Measurements from ENCODE around the gene PAPPA. TPM values are rescaled to one million over a fixed set of nuclear protein-coding genes. Genes with fewer than 3 reads are reported as not detected.
A peak's percentile ranks its signal among the peaks of the same experiment; 100 is the strongest.

The PAPPA gene
- total RNA-seq, 1 experiment from 2014 or later, result 0.20 TPM

DNA sequence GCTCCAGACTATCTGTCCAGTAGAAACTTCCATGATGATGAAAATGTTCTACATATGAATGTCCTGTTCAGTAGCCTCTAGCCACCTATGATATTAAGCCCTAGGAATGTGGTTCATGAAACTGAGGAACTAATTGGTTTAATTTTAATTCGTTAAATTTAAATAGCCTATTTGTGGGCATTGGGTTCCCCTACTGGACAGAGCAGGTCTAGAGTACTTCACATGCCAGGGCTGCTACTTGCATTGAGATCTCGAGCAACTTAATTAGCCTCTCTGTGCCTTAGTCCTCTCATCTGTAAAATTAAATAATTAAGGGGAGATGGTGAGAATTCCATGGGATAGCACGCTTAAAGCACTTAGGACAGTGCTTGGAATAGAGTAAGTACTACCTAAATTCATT is 160.0 kb downstream of the PAPPA start:
- peak; percentile 5 for DNase-seq (ENCODE audit: low read depth)

DNA sequence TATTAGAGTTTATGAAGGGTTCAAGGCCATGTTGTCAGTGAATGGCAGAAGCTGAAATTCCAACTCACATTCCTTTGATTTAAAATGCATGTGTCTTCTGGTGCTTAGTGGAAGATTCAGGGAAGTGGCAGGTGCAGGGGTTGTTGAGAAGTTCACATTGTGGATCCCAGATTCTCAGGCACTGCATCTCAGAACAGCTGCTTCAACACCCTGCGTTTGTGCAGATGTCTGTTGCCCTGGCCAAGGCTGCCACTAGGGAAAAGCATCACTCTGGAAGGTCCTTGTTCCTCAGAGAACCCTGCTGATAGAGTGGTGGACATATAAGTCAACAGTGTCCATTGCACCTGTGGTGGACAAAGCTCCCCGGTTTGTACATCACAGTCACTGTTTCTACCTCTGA is 162.7 kb downstream of the PAPPA start:
- DNase-seq (ENCODE audit: low read depth), result no peak

DNA sequence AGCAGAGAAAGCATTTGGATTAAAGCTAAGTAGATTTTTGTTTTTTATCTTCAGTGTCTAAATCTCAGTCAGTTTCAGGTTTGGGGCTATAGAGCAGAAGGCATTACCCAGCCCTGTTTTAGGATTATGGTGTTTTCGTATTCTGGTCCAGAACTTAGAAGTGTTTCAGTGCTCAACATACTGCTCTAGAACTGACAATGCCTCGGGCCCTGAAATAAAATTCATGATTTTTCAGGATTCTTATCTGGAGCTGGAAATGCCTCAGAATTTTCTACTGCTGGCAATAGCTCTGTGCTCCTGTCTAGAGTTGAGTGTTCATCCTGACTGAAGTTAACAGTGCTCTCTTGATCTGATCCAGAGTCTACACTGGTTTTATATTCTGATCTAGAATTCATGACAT is 163.9 kb downstream of the PAPPA start:
- DNase-seq (ENCODE audit: low read depth), result no peak

DNA sequence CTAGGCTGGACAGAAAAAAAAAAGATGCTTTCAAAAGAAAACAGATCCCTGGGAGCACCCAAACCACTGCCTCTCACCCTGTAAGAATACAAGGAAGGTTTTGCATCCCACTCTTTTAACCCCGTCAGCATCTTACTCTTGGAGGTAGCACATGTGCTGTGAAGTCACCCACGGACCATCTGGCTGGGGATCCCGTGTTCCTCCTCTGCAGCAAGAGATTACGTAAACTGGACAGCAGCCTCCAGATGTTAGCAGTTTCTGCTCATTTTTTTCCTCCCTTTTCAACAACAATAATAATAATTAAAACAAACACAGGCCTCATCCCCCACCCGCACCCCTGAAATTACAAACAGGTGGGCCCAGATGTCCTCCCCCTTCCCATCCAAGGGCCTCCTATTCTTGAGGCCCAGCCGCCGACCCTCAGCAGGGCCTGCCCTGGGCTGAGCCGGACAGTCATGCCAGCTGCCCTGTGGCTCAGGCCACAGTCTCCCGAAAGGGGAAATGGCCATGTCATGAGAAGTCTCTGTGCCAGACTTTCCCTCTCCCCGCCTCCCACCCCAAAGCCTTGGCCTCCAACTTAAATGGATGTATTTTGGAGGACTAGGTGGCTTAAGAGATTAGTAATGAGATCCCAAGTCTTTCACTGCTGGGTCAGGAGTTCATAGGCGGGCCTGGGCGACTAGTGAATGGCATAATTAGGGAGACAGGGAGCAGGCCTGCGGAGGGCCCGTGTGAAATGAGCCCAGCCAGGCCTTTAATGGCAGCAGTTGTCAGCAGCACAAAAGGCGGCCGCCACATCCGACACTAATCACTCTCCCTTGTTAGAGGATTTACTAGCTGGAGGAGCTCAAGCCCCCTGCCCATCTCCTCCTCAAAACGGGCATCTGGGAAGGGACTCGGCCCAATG is 165.1 kb downstream of the PAPPA start:
- DNase-seq (ENCODE audit: low read depth), result no peak

DNA sequence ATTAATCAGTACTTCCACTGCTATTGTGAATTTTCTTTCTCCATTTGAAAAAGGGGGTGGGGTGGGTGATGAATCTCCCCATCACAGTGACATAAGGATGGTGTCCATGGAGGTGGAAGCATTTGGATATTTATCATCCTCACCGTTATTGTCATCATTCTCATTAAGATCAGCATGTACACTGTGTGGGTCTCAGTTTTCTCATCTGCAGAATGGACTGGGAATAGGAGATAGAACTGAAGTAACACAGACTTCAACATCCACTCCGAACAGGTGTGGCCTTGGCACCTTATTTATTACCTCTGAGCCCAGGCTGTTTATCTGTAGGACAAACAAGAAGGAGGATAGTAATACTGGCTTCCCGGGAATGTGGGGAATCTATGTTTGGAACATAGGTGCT is 165.9 kb downstream of the PAPPA start:
- no peak for DNase-seq (ENCODE audit: low read depth)

DNA sequence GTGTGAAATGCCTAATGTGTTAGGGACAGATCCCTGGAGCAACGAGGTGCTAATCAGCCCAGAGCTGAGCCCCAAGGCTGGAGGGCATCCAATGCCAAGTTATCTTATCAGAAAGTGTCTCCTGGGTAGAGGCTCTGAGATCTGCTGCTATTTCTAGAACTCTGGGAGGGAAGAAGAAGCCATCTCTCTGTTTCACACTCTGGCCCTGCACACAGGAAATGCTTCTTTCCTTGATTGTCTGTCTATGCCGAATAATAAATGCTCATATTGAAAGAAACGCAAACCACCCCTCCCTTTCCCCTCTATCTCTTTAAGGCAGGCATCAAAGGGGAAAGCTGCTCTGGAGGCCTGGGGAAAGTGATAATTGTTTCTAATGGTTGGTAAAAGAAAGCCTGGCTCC is 166.7 kb downstream of the PAPPA start:
- no peak for DNase-seq (ENCODE audit: low read depth)

DNA sequence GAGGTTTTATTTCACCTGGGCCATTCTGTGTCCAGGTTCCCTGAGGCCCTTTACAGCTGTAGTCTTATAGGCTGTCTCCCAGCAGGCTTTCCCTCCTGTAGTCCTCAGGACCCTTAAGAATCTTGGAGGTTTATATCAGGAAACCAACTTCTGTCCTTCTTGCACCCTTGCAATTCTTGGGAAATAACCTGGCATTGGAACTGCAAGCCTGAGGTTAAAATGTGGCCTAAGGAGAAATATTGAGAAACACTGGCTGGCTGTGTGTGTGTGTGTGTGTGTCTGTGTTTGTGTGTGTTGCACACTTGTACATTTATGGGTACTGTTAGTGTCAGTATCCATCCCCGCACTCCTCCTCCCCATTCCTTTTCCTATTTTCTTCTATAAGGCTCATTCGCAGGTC is 168.9 kb downstream of the PAPPA start:
- no peak for DNase-seq (ENCODE audit: low read depth)

DNA sequence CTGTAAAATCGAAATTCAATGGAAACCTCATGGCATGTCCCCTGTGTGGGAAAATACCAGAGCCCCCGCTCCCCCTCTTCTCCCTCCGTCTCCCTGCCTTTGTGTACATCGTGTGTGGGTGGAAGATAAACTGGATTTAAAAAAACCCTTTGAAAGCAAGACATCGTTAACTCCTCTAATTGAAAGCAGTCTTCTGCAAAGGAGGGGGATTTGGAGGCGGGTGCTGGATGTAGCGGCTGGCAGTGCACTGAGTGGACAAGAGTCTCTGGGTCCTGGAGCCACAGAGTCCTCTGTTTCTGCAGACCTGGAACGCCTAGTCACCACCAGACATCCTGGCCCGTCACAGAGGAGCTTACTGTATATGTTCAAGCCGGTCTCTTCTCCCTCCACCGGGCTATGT is 169.4 kb downstream of the PAPPA start:
- no peak for DNase-seq (ENCODE audit: low read depth)

DNA sequence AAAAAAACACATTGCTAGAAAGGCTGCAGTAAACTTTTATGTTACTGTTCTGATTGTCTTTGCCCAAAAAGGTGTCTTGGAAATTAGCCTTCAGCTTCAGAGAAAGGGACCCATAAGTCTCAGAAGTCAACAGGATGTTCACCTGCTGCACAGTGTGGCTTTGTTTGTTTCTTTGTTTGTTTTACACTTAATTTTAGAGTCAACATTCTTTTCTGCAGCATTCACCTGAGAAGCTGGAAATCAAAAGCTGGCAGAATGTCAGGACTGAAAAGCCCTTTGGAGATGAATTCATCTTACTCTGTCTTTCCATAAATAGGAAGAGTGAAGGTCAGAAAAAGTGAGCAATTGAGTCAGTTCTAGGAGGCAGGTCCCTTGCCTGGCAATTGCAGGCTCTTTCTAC is 170.0 kb downstream of the PAPPA start:
- DNase-seq (ENCODE audit: low read depth), result peak; percentile 19

DNA sequence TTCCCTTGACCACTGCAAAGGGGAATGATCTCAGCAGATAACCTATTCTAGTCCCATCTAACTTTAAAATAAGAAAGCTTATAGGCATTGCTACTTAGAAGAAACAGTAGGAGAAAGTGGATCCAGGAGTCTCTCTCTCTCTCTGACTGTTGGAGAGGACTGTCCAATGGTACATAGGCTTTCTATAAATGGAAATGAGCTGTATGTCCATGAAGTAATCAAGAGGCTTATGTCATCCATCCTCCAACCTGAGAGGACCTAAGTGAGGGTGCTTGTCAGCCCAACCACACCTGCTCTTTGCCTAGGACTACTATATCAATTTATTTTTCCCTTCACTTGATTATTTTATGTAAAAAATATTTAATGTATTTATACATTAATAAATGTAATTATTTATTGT is 172.3 kb downstream of the PAPPA start:
- no peak for DNase-seq (ENCODE audit: low read depth)

DNA sequence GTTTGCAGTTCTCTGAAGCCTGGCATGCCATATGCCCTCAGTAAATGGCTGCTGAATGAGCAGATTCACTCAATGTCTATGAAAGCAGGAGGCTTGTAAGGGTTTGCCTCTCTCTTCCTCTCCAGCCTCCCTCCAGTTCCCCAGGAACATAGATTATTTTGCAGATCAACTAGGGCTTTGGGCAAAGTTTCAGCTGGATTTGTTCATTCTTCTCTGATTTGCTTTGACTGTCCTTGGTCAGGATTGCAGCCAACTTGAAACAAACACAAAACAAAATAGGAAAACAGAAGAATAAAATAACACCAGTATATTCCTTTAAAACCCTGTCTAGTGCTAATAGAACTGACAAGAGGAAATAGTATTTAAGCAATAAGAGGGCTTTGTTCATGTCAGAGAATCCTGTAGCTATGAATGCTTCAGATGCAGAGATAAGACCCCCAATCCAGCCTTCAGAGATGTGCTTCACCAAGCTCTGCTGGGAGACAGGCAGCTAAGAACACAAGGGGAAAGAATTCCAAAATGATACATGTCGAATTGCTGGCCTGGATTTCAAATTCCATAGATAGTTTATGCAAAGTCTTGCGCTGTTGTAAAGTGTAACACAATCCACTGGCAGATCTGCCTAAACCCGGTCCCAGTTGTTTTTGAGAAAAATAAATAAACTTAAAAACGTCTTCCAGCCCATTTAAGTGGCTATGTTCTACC is 174.3 kb downstream of the PAPPA start:
- no peak for DNase-seq (ENCODE audit: low read depth)

DNA sequence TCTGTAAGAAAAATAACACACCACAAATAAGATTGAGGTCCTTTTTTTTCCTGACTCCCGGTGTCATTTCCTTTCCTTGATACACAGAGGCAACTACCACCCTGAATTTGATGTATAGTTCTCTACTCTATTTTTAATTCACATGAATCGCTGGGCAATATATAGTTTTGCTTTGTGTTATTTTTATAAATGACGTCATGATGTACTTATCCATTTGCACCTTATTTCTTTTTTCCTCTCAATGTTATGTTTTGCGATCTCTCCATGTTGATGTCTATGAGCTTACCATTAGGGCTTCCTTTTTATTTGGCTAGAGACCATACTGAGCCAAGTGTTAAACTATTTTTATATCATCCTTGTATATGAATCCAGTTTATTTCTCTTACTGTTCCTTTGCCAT is 175.9 kb downstream of the PAPPA start:
- no peak for DNase-seq (ENCODE audit: low read depth)

DNA sequence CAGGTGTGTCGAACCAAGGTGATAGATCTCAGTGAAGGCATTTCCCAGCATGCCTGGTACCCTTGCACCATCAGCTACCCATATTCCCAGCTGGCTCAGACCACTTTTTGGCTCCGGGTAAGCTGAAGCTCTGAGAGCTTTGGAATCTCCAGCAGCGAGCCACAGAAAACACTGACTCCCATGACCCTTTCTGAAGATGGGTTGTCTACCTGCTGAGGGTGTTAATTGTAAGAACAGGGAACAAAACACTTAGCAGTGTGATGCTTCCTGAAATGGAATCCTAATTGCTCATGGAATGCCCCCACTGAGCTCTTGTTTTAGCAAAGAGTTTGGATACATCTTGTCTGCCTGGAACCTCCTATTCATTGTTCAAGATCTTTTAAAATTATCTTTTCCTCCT is 177.7 kb downstream of the PAPPA start:
- no peak for DNase-seq (ENCODE audit: low read depth)

DNA sequence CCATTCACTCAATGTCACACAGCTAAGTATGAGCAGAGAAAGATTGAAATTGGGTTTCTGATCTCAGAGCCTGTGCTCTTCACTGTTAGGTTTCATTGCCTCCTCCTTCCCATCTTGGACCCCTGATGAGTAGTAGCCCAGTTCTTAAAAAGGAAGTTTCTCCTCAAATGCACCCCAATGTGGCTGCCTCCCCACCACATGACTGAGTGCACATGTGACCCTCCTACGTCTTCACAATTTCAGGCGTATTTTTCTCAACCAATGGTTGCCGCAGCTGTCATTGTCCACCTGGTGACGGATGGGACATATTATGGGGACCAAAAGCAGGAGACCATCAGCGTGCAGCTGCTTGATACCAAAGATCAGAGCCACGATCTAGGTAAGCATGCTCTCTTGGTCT is 178.5 kb downstream of the PAPPA start:
- no peak for DNase-seq (ENCODE audit: low read depth)

DNA sequence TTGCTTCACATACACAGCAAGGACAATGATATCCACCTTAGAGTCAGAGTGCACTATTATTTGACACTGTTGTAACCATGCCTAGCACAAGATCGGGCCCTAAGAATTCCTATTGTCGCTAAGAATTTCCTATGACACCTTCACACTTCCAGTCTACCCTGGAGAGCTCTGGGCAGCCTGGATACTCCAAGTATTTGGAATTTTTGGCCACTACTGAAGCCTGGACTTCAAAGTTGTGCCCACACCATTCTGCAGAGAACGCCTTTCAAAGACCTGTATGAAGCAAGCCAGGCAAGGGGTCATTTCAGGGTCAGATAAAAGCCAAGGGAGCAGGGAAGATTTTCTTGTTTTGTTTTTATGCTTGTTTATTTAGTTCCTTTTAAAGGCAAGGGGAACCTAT is 179.7 kb downstream of the PAPPA start:
- DNase-seq (ENCODE audit: low read depth), result no peak

DNA sequence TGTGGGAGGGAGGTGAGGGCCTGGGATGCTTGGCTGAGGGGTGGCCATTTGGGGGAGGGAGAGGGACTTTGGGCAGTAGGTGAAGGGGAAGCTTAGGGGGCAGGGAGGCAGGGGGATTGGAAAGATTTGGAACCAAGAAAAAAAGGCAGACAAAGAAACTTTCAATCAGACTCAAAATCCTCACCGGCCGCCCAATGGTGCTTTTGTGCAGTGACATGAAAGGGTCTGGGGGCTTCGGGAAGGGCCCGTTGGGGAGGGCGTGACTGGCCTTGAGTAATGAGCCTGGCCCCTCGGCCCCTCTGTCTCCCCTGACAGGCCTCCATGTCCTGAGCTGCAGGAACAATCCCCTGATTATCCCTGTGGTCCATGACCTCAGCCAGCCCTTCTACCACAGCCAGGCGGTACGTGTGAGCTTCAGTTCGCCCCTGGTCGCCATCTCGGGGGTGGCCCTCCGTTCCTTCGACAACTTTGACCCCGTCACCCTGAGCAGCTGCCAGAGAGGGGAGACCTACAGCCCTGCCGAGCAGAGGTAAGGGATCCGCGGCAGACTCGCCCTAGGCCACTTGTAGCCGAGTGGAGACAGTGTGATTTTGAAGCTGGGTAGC is 181.1 kb downstream of the PAPPA start:
- DNase-seq (ENCODE audit: low read depth), result no peak

DNA sequence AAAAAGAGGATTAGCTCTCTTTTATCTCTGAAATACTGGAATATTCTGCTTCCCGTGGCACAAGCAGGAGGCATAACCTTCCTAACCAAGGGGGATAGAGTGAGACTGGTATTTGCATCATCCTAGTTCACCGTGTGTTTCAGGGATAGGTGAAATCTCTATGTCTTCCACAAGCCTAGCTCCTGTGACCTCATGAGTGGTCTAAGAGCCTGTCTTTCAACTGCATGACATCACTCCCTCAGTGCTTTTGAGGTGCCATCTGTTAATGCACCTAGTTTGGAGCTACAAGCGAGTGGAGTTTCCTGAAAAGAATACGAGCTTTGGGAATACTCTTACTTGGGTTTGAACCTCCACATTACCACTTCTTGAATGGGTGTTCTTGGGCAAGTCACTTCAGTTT is 181.8 kb downstream of the PAPPA start:
- no peak for DNase-seq (ENCODE audit: low read depth)

DNA sequence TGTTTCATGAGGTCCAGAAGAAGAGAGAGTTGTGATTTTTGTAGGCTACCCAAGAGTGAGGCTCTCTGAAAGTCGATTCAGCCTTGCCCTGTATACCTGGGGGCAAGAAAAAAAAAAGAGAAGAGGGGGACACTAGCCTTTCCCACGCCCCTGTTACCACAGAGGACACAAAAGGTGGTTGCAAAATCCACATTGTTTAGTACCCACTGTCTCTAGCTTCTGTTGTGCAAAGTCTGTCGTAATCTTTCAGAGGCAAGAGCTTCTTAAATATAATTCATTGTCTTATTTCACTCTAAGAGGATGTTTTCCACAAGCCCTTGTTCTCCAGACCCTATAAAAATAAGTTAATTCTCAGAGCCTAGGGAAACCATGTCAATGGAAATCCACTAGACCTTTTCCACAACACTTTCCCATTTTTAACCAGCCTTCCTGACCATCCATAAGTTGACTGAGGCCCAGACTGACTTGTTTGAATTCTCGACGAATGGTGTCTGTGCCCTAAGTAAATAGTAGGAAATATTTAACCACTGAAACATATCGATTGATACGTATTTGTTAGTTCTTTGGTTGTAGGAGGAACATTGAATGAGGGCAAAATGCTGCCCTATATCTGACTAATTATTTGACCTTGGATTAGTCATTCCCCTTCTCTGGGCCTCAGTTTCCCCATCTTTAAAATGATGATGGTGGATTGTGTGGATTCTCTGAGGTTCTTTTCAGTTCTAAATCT is 182.7 kb downstream of the PAPPA start:
- DNase-seq (ENCODE audit: low read depth), result no peak

DNA sequence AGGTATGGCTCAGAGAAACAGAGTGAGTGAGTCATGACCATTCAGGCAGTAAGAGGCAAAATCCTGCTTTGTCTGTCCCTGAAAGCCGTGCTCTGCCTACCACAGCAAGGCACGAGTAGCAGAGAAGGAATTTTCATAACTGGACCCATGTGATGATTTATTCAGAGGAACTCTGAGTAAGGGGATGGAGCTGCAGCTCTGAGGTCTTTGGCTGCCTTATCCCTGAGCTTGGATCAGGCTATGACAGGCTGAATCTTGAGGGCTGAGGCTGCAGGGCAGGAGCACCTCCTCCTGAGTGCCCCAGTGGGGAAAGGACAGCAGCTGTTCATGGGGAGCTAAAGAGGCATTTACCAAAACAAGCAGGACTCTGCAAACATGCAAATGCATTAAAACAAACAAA is 183.4 kb downstream of the PAPPA start:
- DNase-seq (ENCODE audit: low read depth), result peak; percentile 46

DNA sequence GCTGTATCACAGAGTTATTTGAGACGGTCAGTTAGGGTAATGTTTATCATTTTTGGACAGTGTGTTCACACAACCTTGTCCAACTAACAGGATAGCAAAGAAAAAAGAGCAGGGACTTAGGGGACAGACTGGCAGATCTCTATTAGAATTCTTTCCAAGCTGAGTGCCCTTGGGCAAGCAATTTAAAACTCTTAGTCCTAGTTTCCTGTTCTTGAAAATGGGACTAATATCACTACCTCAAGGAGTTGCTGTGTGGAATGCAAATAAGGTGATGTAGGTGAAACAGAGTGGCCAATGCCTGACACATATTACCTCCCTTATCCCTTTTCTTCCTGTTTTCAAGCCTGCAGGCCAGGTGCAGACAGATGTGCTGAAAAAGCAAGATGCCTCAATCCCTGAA is 186.7 kb downstream of the PAPPA start:
- no peak for DNase-seq (ENCODE audit: low read depth)

DNA sequence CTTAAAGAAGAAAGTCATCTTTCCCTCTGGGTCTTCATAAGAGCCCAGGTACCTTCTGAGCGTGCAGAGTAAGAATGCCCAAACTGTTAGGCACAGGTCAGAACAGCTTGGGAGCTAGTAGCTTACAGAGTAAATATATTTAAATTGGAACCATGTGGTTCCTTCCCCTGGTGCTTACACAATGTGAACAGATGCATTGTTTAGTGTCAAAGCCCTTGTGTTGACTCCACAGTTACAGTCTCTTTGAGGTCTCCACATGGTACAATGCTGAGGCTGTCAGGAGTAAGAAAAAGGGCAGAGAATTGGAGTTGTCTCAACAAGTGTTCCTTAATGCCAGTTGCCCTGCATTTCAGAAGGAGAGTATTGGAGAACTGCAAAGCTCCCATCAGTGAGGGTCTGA is 188.5 kb downstream of the PAPPA start:
- no peak for DNase-seq (ENCODE audit: low read depth)

DNA sequence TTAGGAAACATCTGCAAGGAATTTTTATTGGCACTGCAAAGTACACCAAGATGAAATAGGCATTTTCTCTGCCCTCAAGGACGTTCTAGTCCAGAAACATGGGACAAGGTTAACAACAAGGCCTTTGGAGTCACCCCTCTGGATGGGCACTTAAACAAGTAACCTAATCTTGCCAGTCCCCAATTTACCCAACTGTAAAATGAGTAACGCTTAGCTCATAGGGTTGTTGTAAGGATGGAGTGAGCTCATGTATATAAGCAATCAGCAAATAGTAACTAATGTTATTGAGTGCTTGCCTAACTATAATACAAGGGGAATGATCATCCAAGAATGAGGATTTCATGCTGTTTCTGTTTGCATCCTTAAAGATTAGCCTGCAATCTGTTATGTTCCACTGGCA is 189.3 kb downstream of the PAPPA start:
- no peak for DNase-seq (ENCODE audit: low read depth)

All from M059J (cell line).